ENCODE measurements around the gene ST14.

Gene ST14

GRCh38 chr11:130123414-130124040 lies 36.1 kb upstream of the ST14 start:
- Histone ChIP-seq H3K9ac (ENCODE audit: low read length) (no peak overlapping the region), H3K27ac (ENCODE audit: low read length, poor library complexity, severe bottlenecking) (no peak overlapping the region), H3K4ac (ENCODE audit: low read depth in 1 of 2, low read length in 2 of 2) (no peak overlapping the region), H3K9me3 (ENCODE audit: control insufficient read depth, low read length) (no peaks in the 10 kb centered on the region), H2AFZ (ENCODE audit: low read depth, low read length) (no peak overlapping the region), H3K4me1 (ENCODE audit: control insufficient read depth, insufficient read depth, low read depth, low read length) (peaks cover 16% of the 10 kb centered on the region), H3K79me1 (replicated peaks; ENCODE audit: low read length, poor library complexity, severe bottlenecking) (peaks cover 41% of the 10 kb centered on the region), H3K27me3 (ENCODE audit: control insufficient read depth in 1 of 2, insufficient read depth in 1 of 2, low read length in 2 of 2) (no peaks in the 10 kb centered on the region), H3K23ac (ENCODE audit: low read length in 2 of 2) (no peak overlapping the region), H4K8ac (ENCODE audit: low read length) (peak overlapping the region; percentile 19), H2BK15ac (ENCODE audit: low read depth, poor library complexity, severe bottlenecking) (no peak overlapping the region), H3K18ac (ENCODE audit: low read depth in 1 of 2, low read length in 2 of 2) (no peak overlapping the region), H3K4me3 (ENCODE audit: insufficient read depth in 1 of 2, low read depth in 1 of 2, low read length in 2 of 2) (no peak overlapping the region), H2BK12ac (ENCODE audit: low read length in 2 of 2) (peak overlapping the region in 1 of 2 experiments; percentile 23), H3K4me2 (ENCODE audit: low read length, poor library complexity, severe bottlenecking) (no peak overlapping the region), H2AK5ac (ENCODE audit: low read length, severe bottlenecking) (no peak overlapping the region), H3K36me3 (ENCODE audit: control insufficient read depth in 1 of 2, insufficient read depth in 2 of 2, low read depth in 1 of 2, low read length in 2 of 2) (peaks cover 36 to 95% of the 10 kb centered on the region in 2 experiments), H2BK120ac (ENCODE audit: low read depth, low read length) (no peak overlapping the region), H4K91ac (ENCODE audit: low read length) (no peak overlapping the region), H2BK5ac (ENCODE audit: low read depth, low read length, poor library complexity, severe bottlenecking) (no peak overlapping the region), H3K14ac (ENCODE audit: low read length in 2 of 2) (no peak overlapping the region)
- DNase-seq = no peak
- WGBS = 94% methylated on average over 32 of the region's 32 CpGs

DNA sequence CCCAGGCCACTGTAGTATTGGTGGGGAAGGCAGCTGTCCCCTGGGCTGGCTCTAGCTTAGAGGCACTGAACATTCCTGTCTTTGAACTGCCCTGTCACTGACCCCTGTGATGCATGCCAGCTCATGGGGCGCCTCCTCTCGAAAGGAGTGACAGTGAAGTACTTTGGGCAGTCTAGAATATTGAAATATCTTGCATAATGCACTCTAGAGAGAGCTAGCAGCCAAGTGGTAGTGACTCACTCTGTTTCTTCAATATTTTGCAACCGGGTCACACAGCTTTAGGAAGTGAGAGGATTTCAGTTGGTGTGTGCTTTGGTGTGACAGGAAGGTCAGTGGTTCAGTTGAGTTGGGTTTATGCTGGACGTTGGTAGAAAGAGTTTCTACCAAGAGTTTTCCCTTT lies 35.5 kb upstream of the ST14 start:
- Histone ChIP-seq H2AK5ac (ENCODE audit: low read length, severe bottlenecking) (no peak overlapping the region), H4K91ac (ENCODE audit: low read length) (no peak overlapping the region), H4K8ac (ENCODE audit: low read length) (no peak overlapping the region), H3K4ac (ENCODE audit: low read depth in 1 of 2, low read length in 2 of 2) (no peak overlapping the region), H2AFZ (ENCODE audit: low read depth, low read length) (no peak overlapping the region), H3K36me3 (ENCODE audit: control insufficient read depth in 1 of 2, insufficient read depth in 2 of 2, low read depth in 1 of 2, low read length in 2 of 2) (peaks cover 35 to 95% of the 10 kb centered on the region in 2 experiments), H3K27me3 (ENCODE audit: control insufficient read depth in 1 of 2, insufficient read depth in 1 of 2, low read length in 2 of 2) (no peaks in the 10 kb centered on the region), H3K4me1 (ENCODE audit: control insufficient read depth, insufficient read depth, low read depth, low read length) (peaks cover 13% of the 10 kb centered on the region), H2BK120ac (ENCODE audit: low read depth, low read length) (no peak overlapping the region), H3K18ac (ENCODE audit: low read depth in 1 of 2, low read length in 2 of 2) (no peak overlapping the region), H3K27ac (ENCODE audit: low read length, poor library complexity, severe bottlenecking) (no peak overlapping the region), H3K4me2 (ENCODE audit: low read length, poor library complexity, severe bottlenecking) (no peak overlapping the region), H3K4me3 (ENCODE audit: insufficient read depth in 1 of 2, low read depth in 1 of 2, low read length in 2 of 2) (peak overlapping the region in 1 of 2 experiments; percentile 40), H3K14ac (ENCODE audit: low read length in 2 of 2) (no peak overlapping the region), H3K23ac (ENCODE audit: low read length in 2 of 2) (no peak overlapping the region), H3K9ac (ENCODE audit: low read length) (no peak overlapping the region), H2BK5ac (ENCODE audit: low read depth, low read length, poor library complexity, severe bottlenecking) (no peak overlapping the region), H3K9me3 (ENCODE audit: control insufficient read depth, low read length) (no peaks in the 10 kb centered on the region), H3K79me1 (replicated peaks; ENCODE audit: low read length, poor library complexity, severe bottlenecking) (peaks cover 35% of the 10 kb centered on the region), H2BK15ac (ENCODE audit: low read depth, poor library complexity, severe bottlenecking) (no peak overlapping the region), H2BK12ac (ENCODE audit: low read length in 2 of 2) (no peak overlapping the region)
- WGBS = 15% methylated on average over 3 of the region's 4 CpGs
- DNase-seq = peak; percentile 94

DNA sequence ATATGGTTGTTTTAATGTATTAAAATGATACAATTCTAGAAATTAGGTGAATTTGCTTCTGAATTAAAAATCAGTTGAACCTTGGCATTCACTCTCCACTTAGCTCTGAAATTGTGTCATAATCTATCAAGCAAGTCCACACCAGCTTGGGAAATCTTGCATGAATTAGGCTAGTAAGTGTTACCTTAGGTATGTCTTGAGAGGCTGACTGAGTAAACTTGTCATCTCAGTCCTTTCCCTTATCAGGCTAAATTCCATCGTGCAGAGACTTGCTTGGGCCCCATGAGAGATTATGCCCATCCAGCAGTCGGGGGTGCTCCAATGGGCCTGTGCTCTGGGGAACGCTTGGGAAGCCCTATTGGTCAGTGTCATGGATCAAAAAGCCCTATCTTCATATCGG lies 33.9 kb upstream of the ST14 start:
- DNase-seq = no peak
- H3K23ac ChIP-seq (ENCODE audit: low read length in 2 of 2) = no peak overlapping the region
- no peak overlapping the region for H2AFZ ChIP-seq (ENCODE audit: low read depth, low read length)
- H3K4ac ChIP-seq (ENCODE audit: low read depth in 1 of 2, low read length in 2 of 2) = no peak overlapping the region
- H3K27me3 ChIP-seq (ENCODE audit: control insufficient read depth in 1 of 2, insufficient read depth in 1 of 2, low read length in 2 of 2) = no peaks in the 10 kb centered on the region
- no peak overlapping the region for H4K8ac ChIP-seq (ENCODE audit: low read length)
- no peak overlapping the region for H2BK12ac ChIP-seq (ENCODE audit: low read length in 2 of 2)
- H3K36me3 ChIP-seq (ENCODE audit: control insufficient read depth in 1 of 2, insufficient read depth in 2 of 2, low read depth in 1 of 2, low read length in 2 of 2) = peaks cover 37 to 95% of the 10 kb centered on the region in 2 experiments
- no peaks in the 10 kb centered on the region for H3K9me3 ChIP-seq (ENCODE audit: control insufficient read depth, low read length)
- peaks cover 9% of the 10 kb centered on the region for H3K4me1 ChIP-seq (ENCODE audit: control insufficient read depth, insufficient read depth, low read depth, low read length)
- H3K18ac ChIP-seq (ENCODE audit: low read depth in 1 of 2, low read length in 2 of 2) = no peak overlapping the region
- no peak overlapping the region for H3K14ac ChIP-seq (ENCODE audit: low read length in 2 of 2)
- no peak overlapping the region for H3K9ac ChIP-seq (ENCODE audit: low read length)
- no peak overlapping the region for H3K4me3 ChIP-seq (ENCODE audit: insufficient read depth in 1 of 2, low read depth in 1 of 2, low read length in 2 of 2)
- H2AK5ac ChIP-seq (ENCODE audit: low read length, severe bottlenecking) = no peak overlapping the region
- H3K27ac ChIP-seq (ENCODE audit: low read length, poor library complexity, severe bottlenecking) = no peak overlapping the region
- no peak overlapping the region for H2BK5ac ChIP-seq (ENCODE audit: low read depth, low read length, poor library complexity, severe bottlenecking)
- 98% methylated on average over 4 of the region's 4 CpGs for WGBS
- no peak overlapping the region for H3K4me2 ChIP-seq (ENCODE audit: low read length, poor library complexity, severe bottlenecking)
- no peak overlapping the region for H4K91ac ChIP-seq (ENCODE audit: low read length)
- peaks cover 29% of the 10 kb centered on the region for H3K79me1 ChIP-seq (replicated peaks; ENCODE audit: low read length, poor library complexity, severe bottlenecking)
- H2BK15ac ChIP-seq (ENCODE audit: low read depth, poor library complexity, severe bottlenecking) = no peak overlapping the region
- H2BK120ac ChIP-seq (ENCODE audit: low read depth, low read length) = no peak overlapping the region

- Histone ChIP-seq H2BK12ac (ENCODE audit: low read length in 2 of 2) (no peak overlapping the region), H3K27ac (ENCODE audit: low read length, poor library complexity, severe bottlenecking) (no peak overlapping the region), H3K4me1 (ENCODE audit: control insufficient read depth, insufficient read depth, low read depth, low read length) (peaks cover 9% of the 10 kb centered on the region), H2AFZ (ENCODE audit: low read depth, low read length) (no peak overlapping the region), H2BK15ac (ENCODE audit: low read depth, poor library complexity, severe bottlenecking) (no peak overlapping the region), H3K9me3 (ENCODE audit: control insufficient read depth, low read length) (no peaks in the 10 kb centered on the region), H3K4me3 (ENCODE audit: insufficient read depth in 1 of 2, low read depth in 1 of 2, low read length in 2 of 2) (no peak overlapping the region), H3K23ac (ENCODE audit: low read length in 2 of 2) (no peak overlapping the region), H3K9ac (ENCODE audit: low read length) (no peak overlapping the region), H3K18ac (ENCODE audit: low read depth in 1 of 2, low read length in 2 of 2) (no peak overlapping the region), H4K8ac (ENCODE audit: low read length) (no peak overlapping the region), H3K27me3 (ENCODE audit: control insufficient read depth in 1 of 2, insufficient read depth in 1 of 2, low read length in 2 of 2) (no peaks in the 10 kb centered on the region), H2BK5ac (ENCODE audit: low read depth, low read length, poor library complexity, severe bottlenecking) (no peak overlapping the region), H3K79me1 (replicated peaks; ENCODE audit: low read length, poor library complexity, severe bottlenecking) (peaks cover 28% of the 10 kb centered on the region), H3K4me2 (ENCODE audit: low read length, poor library complexity, severe bottlenecking) (no peak overlapping the region), H3K14ac (ENCODE audit: low read length in 2 of 2) (no peak overlapping the region), H2BK120ac (ENCODE audit: low read depth, low read length) (no peak overlapping the region), H4K91ac (ENCODE audit: low read length) (no peak overlapping the region), H2AK5ac (ENCODE audit: low read length, severe bottlenecking) (no peak overlapping the region), H3K4ac (ENCODE audit: low read depth in 1 of 2, low read length in 2 of 2) (no peak overlapping the region), H3K36me3 (ENCODE audit: control insufficient read depth in 1 of 2, insufficient read depth in 2 of 2, low read depth in 1 of 2, low read length in 2 of 2) (peaks cover 45 to 96% of the 10 kb centered on the region in 2 experiments)
- no peak for DNase-seq
- WGBS = 98% methylated on average over 5 of the region's 5 CpGs
Observed at GRCh38 chr11:130126516-130126915, 33.1 kb upstream of the ST14 start.

Data from mesenchymal stem cell (in vitro differentiated cells and primary cell).